ENCODE measurements around the gene RAC3. TPM values are rescaled to one million over a fixed set of nuclear protein-coding genes. Genes with fewer than 3 reads are reported as not detected.

Gene RAC3
- total RNA-seq, result 1 to 10 TPM; 4.2 to 4.5 TPM
- not detected for polyA plus RNA-seq

DNA sequence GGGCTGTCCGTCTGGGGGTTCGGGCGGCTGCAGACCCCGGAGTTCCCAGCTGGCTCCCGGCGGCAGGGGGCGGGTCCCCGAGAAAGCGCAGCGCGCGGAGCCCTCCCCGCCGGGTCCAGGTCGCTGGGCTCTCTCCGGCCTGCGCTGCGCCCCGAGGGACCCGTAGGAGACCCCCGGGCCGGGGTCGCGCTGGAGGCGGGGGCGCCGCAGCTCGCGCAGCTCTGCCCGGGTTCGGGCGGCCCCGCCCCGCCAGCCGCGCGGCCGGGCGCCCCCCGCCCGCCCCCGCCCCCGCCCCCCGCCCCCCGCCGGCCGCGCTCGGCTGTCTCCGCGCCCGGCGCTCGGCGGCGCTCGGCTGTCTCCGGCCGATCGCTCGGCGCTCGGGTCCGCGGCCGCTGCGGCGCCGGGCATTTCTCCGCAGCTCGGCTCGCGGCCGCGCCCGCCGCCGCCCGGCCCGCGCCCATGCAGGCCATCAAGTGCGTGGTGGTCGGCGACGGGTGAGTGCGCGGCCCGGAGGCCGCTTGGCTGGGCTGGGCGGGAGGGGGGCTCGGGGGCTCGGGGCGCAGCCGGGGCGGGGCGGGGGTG lies at the start of gene RAC3:
TSS of gene RAC3 (plus strand) at position 376 of the 582 bp plus-strand sequence. CDS start at position 460, 84 bp downstream.
- H3K4me3 Mint-ChIP-seq, result peak within 1 kb of the TSS; percentile 80 to 94 (median 85)
- CTCF ChIA-PET, result interaction anchor here (1.2 to 4.3 kb wide), 8 partner anchors 10 to 169 kb away, joined by 3 to 59 read pairs (median 8); partner anchors contain the start of genes CENPX and LRRC45
- Histone ChIP-seq H3K27me3 (ENCODE audit: insufficient read depth, low read length, poor library complexity, severe bottlenecking) (no peaks in the 10 kb centered on the region), H3K9me3 (ENCODE audit: low read length) (no peaks in the 10 kb centered on the region), H3K36me3 (ENCODE audit: insufficient read depth, low read length) (no peaks in the 10 kb centered on the region), H3K4me3 (ENCODE audit: low read length) (peak within 1 kb of the TSS; percentile 43), H3K4me1 (ENCODE audit: insufficient read depth, low read length) (peaks cover 13% of the 10 kb centered on the region), H3K27ac (ENCODE audit: low read depth, low read length) (peak within 1 kb of the TSS; percentile 61)
- H3K36me3 Mint-ChIP-seq, result peaks cover 0 to 4% (median 0%) of the 10 kb centered on the region in 3 donors
- H3K27me3 Mint-ChIP-seq, result peaks cover 0 to 4% of the 10 kb centered on the region in 2 donors
- DNase-seq, result no peak
- POLR2A ChIA-PET, result interaction anchor here (1.9 kb wide), 1 partner anchor 67 kb away, joined by 8 read pairs; the partner anchor contains the start of gene FASN
- peaks cover 10 to 27% (median 11%) of the 10 kb centered on the region in 3 donors for H3K4me1 Mint-ChIP-seq
- H3K27ac Mint-ChIP-seq, result peak within 1 kb of the TSS in 3 of 8 donors; percentile 43 to 71 (median 51)
- H3K9me3 Mint-ChIP-seq, result no peaks in the 10 kb centered on the region

DNA sequence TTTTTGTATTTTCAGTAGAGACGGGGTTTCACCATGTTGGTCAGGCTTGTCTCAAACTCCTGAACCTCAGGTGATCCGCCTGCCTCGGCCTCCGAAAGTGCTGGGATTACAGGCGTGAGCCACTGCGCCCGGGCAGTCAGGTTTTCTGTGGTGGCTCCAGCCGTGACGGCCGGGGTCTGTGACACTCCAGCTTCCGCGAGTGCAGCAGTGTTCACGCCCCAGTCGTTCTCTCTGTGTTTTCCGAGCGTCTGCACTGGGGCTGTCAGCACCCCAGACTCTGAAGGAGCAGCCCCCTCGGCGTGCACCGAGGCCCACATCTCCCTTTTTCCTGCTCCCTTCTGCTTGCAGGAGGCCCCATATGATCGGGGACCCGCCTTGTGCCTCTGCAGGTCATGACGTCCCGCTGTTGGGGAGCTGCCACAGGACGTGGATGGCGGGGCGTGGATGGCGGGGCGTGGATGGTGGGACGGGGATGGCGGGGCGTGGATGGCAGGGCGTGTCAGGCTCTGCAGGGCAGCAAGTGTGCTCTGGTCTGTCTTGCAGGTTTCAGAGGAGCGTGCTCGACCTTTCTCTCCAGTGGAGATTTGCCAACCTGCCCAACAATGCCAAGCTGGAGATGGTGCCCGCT lies 48.4 kb upstream of the RAC3 start:
- peaks cover 18 to 32% (median 19%) of the 10 kb centered on the region in 3 donors for H3K4me1 Mint-ChIP-seq
- H3K27me3 ChIP-seq (ENCODE audit: insufficient read depth, low read length, poor library complexity, severe bottlenecking), result no peaks in the 10 kb centered on the region
- H3K36me3 Mint-ChIP-seq, result peaks cover 4 to 42% (median 13%) of the 10 kb centered on the region in 3 donors
- DNase-seq, result no peak
- no peaks in the 10 kb centered on the region for H3K9me3 Mint-ChIP-seq
- H3K36me3 ChIP-seq (ENCODE audit: insufficient read depth, low read length), result peaks cover 4% of the 10 kb centered on the region
- ChIA-PET CTCF (interaction anchor here (1.4 kb wide), 1 partner anchor 23 kb away, joined by 4 read pairs; no protein-coding TSS in a partner anchor), POLR2A (no interaction called here)
- no peaks in the 10 kb centered on the region for H3K9me3 ChIP-seq (ENCODE audit: low read length)
- no peak overlapping the region for H3K27ac Mint-ChIP-seq
- no peaks in the 10 kb centered on the region for H3K27me3 Mint-ChIP-seq
- no peak overlapping the region for H3K4me3 Mint-ChIP-seq
- peaks cover 27% of the 10 kb centered on the region for H3K4me1 ChIP-seq (ENCODE audit: insufficient read depth, low read length)
- H3K4me3 ChIP-seq (ENCODE audit: low read length), result no peak overlapping the region
- H3K27ac ChIP-seq (ENCODE audit: low read depth, low read length), result no peak overlapping the region

DNA sequence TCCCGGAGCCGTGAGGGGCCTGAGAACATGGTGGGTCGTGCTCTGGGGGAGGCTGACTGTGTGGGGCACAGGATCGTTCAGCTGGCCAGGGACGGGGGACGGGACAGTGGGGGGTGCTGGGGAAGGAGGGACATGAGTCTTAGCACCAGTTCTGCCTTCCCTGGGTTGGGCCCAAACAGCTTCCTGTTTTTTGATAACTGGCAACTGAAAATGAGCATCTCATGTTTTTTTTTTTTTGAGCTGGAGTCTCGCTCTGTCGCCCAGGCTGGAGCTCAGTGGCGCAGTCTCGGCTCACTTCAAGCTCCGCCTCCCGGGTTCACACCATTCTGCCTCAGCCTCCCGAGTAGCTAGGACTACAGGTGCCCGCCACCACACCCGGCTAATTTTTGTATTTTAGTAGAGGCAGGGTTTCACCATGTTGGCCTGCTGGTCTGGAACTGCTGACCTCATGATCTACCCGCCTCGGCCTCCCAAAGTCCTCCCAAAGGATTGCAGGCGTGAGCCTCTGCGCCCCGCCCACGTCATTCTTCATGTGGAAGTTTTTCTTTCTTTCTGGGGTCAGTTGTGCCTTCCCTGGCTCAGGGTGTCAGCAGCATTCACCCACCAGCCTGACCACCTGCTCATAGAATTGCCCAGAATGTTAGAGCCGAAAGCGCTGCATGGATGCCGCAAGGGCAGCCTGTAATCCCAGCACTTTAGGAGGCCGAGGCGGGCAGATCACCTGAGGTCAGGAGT lies 47.7 kb upstream of the RAC3 start:
- Mint-ChIP-seq H3K9me3 (no peaks in the 10 kb centered on the region), H3K27me3 (no peaks in the 10 kb centered on the region), H3K4me1 (peaks cover 16 to 28% (median 17%) of the 10 kb centered on the region in 3 donors), H3K27ac (peak overlapping the region in 1 of 8 donors; percentile 51), H3K4me3 (no peak overlapping the region), H3K36me3 (peaks cover 4 to 46% (median 13%) of the 10 kb centered on the region in 3 donors)
- no peaks in the 10 kb centered on the region for H3K9me3 ChIP-seq (ENCODE audit: low read length)
- DNase-seq, result no peak
- peaks cover 20% of the 10 kb centered on the region for H3K4me1 ChIP-seq (ENCODE audit: insufficient read depth, low read length)
- no peak overlapping the region for H3K4me3 ChIP-seq (ENCODE audit: low read length)
- no peak overlapping the region for H3K27ac ChIP-seq (ENCODE audit: low read depth, low read length)
- peaks cover 4% of the 10 kb centered on the region for H3K36me3 ChIP-seq (ENCODE audit: insufficient read depth, low read length)
- H3K27me3 ChIP-seq (ENCODE audit: insufficient read depth, low read length, poor library complexity, severe bottlenecking), result no peaks in the 10 kb centered on the region
- ChIA-PET CTCF (interaction anchor here (1.4 kb wide), 1 partner anchor 24 kb away, joined by 4 read pairs; no protein-coding TSS in a partner anchor), POLR2A (no interaction called here)

DNA sequence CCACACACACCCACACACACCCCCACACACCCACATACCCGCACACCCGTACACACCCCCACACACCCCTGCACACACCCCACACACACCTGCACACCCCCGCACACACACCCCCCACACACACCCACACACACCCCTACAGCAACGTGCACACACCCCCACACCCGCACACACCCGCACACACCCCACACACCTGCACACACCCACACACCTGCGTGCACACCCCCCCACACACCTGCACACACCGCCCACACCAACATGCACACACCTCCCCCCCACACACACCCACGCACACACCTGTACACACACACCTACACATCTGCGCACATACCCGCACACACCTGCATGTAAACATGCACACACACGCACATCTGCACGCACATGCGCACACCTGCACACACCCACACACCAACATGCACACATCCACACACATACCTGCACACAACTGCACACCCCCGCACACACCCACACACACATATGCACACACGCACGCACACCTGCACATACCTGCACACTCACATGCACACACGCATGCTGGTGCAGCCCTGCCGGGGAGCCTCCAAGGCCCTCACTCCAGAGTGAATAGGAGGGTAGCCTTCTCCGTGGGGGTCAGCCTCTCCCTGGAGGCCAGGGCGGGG lies 46.6 kb upstream of the RAC3 start:
- ChIA-PET CTCF (no interaction called here), POLR2A (interaction anchor here (0.6 kb wide), 1 partner anchor 17 kb away, joined by 4 read pairs; no protein-coding TSS in a partner anchor)

DNA sequence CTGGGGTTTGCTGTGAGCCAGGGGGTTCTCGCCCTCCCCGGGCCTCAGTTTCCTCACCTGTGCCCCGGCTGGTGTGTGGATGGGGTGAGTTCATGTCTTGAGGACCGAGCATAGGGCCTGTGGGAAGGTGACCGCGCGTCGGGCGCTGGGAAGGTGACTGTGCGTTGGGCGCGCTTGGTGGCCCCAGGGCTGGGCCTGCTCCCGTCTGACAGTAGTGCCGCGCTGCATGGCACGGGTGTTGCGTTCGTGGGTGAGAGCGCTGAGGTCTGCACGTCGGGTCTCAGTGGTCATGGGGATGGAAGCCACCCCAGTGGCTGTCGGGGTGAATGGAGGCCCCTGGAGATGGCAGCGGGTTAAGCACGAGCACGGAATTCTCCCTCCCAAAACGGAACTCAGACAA lies 44.9 kb upstream of the RAC3 start:
- Histone ChIP-seq H3K27ac (ENCODE audit: low read depth, low read length) (no peak overlapping the region), H3K4me1 (ENCODE audit: insufficient read depth, low read length) (no peaks in the 10 kb centered on the region), H3K9me3 (ENCODE audit: low read length) (no peaks in the 10 kb centered on the region), H3K4me3 (ENCODE audit: low read length) (no peak overlapping the region), H3K27me3 (ENCODE audit: insufficient read depth, low read length, poor library complexity, severe bottlenecking) (no peaks in the 10 kb centered on the region), H3K36me3 (ENCODE audit: insufficient read depth, low read length) (peaks cover 4% of the 10 kb centered on the region)
- ChIA-PET POLR2A (no interaction called here), CTCF (no interaction called here)
- Mint-ChIP-seq H3K27me3 (no peaks in the 10 kb centered on the region), H3K27ac (no peak overlapping the region), H3K36me3 (peaks cover 4 to 46% (median 7%) of the 10 kb centered on the region in 3 donors), H3K4me1 (peaks cover 4 to 15% (median 5%) of the 10 kb centered on the region in 3 donors), H3K9me3 (no peaks in the 10 kb centered on the region), H3K4me3 (no peak overlapping the region)
- DNase-seq, result no peak

More for the DNA sequence above, 46.6 kb upstream of the RAC3 start:
- peaks cover 7 to 20% (median 9%) of the 10 kb centered on the region in 3 donors for H3K4me1 Mint-ChIP-seq
- Histone ChIP-seq H3K36me3 (ENCODE audit: insufficient read depth, low read length) (peaks cover 4% of the 10 kb centered on the region), H3K27me3 (ENCODE audit: insufficient read depth, low read length, poor library complexity, severe bottlenecking) (no peaks in the 10 kb centered on the region), H3K27ac (ENCODE audit: low read depth, low read length) (no peak overlapping the region), H3K4me1 (ENCODE audit: insufficient read depth, low read length) (peaks cover 12% of the 10 kb centered on the region), H3K4me3 (ENCODE audit: low read length) (no peak overlapping the region), H3K9me3 (ENCODE audit: low read length) (no peaks in the 10 kb centered on the region)
- H3K4me3 Mint-ChIP-seq, result no peak overlapping the region
- H3K27ac Mint-ChIP-seq, result no peak overlapping the region
- H3K9me3 Mint-ChIP-seq, result no peaks in the 10 kb centered on the region
- H3K36me3 Mint-ChIP-seq, result peaks cover 4 to 46% (median 10%) of the 10 kb centered on the region in 3 donors
- DNase-seq, result no peak
- no peaks in the 10 kb centered on the region for H3K27me3 Mint-ChIP-seq

DNA sequence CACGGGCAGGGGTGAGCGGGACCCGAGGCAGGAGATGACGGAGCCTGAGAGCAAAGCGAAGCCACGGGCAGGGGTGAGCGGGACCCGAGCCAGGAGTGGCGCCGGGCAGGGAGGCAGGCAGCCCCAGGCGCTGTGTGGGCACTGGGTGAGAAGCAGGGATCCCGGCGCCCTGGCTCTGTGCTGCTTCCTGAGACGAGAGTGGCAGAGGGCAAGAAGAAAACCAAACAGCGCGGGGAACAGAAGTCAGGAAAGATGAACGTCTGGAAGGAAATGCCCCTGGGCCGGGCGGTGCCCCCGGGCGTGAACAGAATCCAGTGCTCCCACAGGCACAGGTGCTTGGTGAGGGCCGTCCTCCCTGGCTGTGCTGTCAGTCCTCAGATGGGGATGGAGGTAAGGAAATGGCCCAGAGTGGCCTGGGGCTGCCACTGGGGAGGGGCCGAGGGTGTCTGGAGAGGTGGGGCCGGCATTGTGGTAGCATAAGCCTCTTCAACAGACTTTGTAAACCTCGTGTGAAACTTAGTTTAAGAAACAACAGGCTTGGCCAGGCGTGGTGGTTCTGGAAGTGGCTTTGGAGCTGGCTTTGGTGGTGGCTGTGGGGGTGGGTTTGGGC lies 44.2 kb upstream of the RAC3 start:
- no peaks in the 10 kb centered on the region for H3K27me3 Mint-ChIP-seq
- peaks cover 4 to 14% (median 5%) of the 10 kb centered on the region in 3 donors for H3K4me1 Mint-ChIP-seq
- H3K36me3 Mint-ChIP-seq, result peaks cover 4 to 46% (median 7%) of the 10 kb centered on the region in 3 donors
- H3K36me3 ChIP-seq (ENCODE audit: insufficient read depth, low read length), result peaks cover 4% of the 10 kb centered on the region
- no peaks in the 10 kb centered on the region for H3K9me3 ChIP-seq (ENCODE audit: low read length)
- H3K4me3 ChIP-seq (ENCODE audit: low read length), result no peak overlapping the region
- ChIA-PET POLR2A (no interaction called here), CTCF (no interaction called here)
- H3K27ac Mint-ChIP-seq, result peak overlapping the region in 2 of 8 donors; percentile 15 to 84
- no peaks in the 10 kb centered on the region for H3K27me3 ChIP-seq (ENCODE audit: insufficient read depth, low read length, poor library complexity, severe bottlenecking)
- DNase-seq, result no peak
- no peaks in the 10 kb centered on the region for H3K9me3 Mint-ChIP-seq
- no peak overlapping the region for H3K27ac ChIP-seq (ENCODE audit: low read depth, low read length)
- no peaks in the 10 kb centered on the region for H3K4me1 ChIP-seq (ENCODE audit: insufficient read depth, low read length)
- no peak overlapping the region for H3K4me3 Mint-ChIP-seq

DNA sequence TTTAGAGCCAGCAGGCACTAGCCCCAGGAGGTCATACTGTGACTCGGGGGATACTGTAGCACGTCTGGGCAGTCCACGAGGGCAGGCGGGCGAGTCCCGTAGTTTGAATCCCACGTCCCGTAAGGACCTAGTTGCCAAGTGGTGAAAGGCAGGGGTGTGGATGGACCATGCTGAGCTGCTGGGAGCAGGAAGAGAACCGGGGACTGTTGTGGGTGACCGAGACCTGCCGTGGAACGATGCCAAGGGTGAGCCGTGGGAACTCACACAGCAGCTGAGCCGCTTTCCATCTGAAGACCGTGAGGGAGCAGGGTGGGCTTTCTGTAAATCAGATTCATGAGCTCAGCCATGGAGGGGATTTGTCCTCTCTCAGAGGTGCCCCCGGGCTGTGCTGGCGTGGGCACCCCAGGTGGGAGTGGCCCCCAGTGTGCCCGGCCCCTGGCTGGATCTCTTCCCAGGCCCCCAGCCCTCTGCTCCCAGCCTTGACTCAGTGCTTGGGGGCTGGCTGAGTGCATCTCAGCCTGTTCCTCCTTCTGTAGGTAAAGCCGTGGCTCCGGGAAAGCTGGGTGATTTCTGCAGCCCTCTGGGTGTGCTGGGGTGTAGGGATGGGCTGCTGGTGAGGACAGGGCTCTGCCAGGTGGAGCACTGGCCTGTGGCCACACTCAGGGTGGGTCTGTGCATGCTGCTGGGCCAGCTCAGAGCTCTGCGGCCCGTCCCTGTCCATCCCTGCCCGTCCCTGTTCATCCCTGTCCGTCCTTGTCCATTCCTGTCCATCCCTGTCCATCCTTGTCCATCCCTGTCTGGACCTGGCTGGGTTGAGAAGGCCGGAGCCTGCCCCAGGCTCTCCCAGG lies 40.4 kb upstream of the RAC3 start:
- Mint-ChIP-seq H3K27ac (no peak overlapping the region), H3K4me1 (peaks cover 0 to 9% (median 5%) of the 10 kb centered on the region in 3 donors), H3K4me3 (no peak overlapping the region), H3K9me3 (no peaks in the 10 kb centered on the region), H3K36me3 (peaks cover 0 to 34% (median 2%) of the 10 kb centered on the region in 3 donors), H3K27me3 (no peaks in the 10 kb centered on the region)
- H3K27me3 ChIP-seq (ENCODE audit: insufficient read depth, low read length, poor library complexity, severe bottlenecking), result no peaks in the 10 kb centered on the region
- H3K4me1 ChIP-seq (ENCODE audit: insufficient read depth, low read length), result no peaks in the 10 kb centered on the region
- POLR2A ChIA-PET, result interaction anchor here (0.5 kb wide), 1 partner anchor 19 kb away, joined by 3 read pairs; no protein-coding TSS in a partner anchor
- H3K36me3 ChIP-seq (ENCODE audit: insufficient read depth, low read length), result no peaks in the 10 kb centered on the region
- DNase-seq, result no peak
- no peak overlapping the region for H3K4me3 ChIP-seq (ENCODE audit: low read length)
- CTCF ChIA-PET, result no interaction called here
- H3K9me3 ChIP-seq (ENCODE audit: low read length), result no peaks in the 10 kb centered on the region
- H3K27ac ChIP-seq (ENCODE audit: low read depth, low read length), result no peak overlapping the region

Measured in CD8-positive, alpha-beta memory T cell (primary cell).